ENCODE results near the gene OR2AK2. TPM values are rescaled to one million over a fixed set of nuclear protein-coding genes. Genes with fewer than 3 reads are reported as not detected.

The OR2AK2 gene
- total RNA-seq (not detected in 2 replicates), polyA plus RNA-seq (not detected in 2 replicates), polyA minus RNA-seq (ENCODE audit: low replicate concordance) (not detected in 2 replicates)
- polyA plus RNA-seq (2012): not detected in 2 replicates

GRCh38 chr1:247964933-247965332, at the start of gene OR2AK2:
OR2AK2 (plus strand) TSS chr1:247965233; CDS start chr1:247965377, 144 bp downstream.
- H3K4me2 ChIP-seq (ENCODE audit: extremely low read depth, insufficient read depth, low read length): no peak within 1 kb of the TSS

GRCh38 chr1:247919952-247920351, 45.1 kb upstream of the OR2AK2 start, which contains the start of gene OR2T8:
OR2T8 (plus strand) TSS chr1:247920252; CDS start chr1:247921018, 766 bp downstream.
- Histone ChIP-seq H3K4me2 (ENCODE audit: extremely low read depth, insufficient read depth, low read length) (no peak within 1 kb of the TSS), H3K4me3 (replicated peaks in 1 of 4; ENCODE audit: control extremely low read depth in 1 of 4, insufficient read depth in 1 of 4, low read depth in 3 of 4, low read length in 4 of 4) (no peak within 1 kb of the TSS), H2AFZ (ENCODE audit: low read length) (no peak within 1 kb of the TSS), H3K9me3 (ENCODE audit: control insufficient read depth, insufficient read depth, low read depth, low read length) (no peaks in the 10 kb centered on the region), H3K79me2 (ENCODE audit: control insufficient read depth, insufficient read depth, low read length) (no peaks in the 10 kb centered on the region), H3K27ac (ENCODE audit: insufficient read depth, low read length) (no peak within 1 kb of the TSS), H3K9ac (ENCODE audit: insufficient read depth, low read length) (no peak within 1 kb of the TSS), H4K20me1 (ENCODE audit: control insufficient read depth, extremely low read depth, insufficient read depth, low read length) (no peaks in the 10 kb centered on the region), H3K4me1 (ENCODE audit: control insufficient read depth, extremely low read depth, insufficient read depth, low read length) (no peaks in the 10 kb centered on the region), H3K36me3 (ENCODE audit: control insufficient read depth, insufficient read depth, low read length) (no peaks in the 10 kb centered on the region), H3K27me3 (ENCODE audit: control insufficient read depth, insufficient read depth, low read length) (no peaks in the 10 kb centered on the region)
- no peak for TF ChIP-seq CTCF (conservative IDR thresholded peaks at IDR 0.05 in 1 of 2, IDR thresholded peaks at IDR 0.05 in 1 of 2; ENCODE audit: low read depth in 1 of 2, low read length in 2 of 2)
- no peak for TF ChIP-seq EZH2 (IDR thresholded peaks at IDR 0.05; ENCODE audit: low read length, missing control alignments)
- no peak for DNase-seq (ENCODE audit: low read depth in 2 of 2)

More at GRCh38 chr1:247964933-247965332, at the start of gene OR2AK2:
- Histone ChIP-seq H3K36me3 (ENCODE audit: control insufficient read depth, insufficient read depth, low read length) (no peaks in the 10 kb centered on the region), H3K4me1 (ENCODE audit: control insufficient read depth, extremely low read depth, insufficient read depth, low read length) (no peaks in the 10 kb centered on the region), H2AFZ (ENCODE audit: low read length) (no peak within 1 kb of the TSS), H3K9me3 (ENCODE audit: control insufficient read depth, insufficient read depth, low read depth, low read length) (no peaks in the 10 kb centered on the region), H3K4me3 (replicated peaks in 1 of 4; ENCODE audit: control extremely low read depth in 1 of 4, insufficient read depth in 1 of 4, low read depth in 3 of 4, low read length in 4 of 4) (no peak within 1 kb of the TSS), H3K79me2 (ENCODE audit: control insufficient read depth, insufficient read depth, low read length) (no peaks in the 10 kb centered on the region), H3K9ac (ENCODE audit: insufficient read depth, low read length) (no peak within 1 kb of the TSS), H3K27ac (ENCODE audit: insufficient read depth, low read length) (no peak within 1 kb of the TSS), H3K27me3 (ENCODE audit: control insufficient read depth, insufficient read depth, low read length) (no peaks in the 10 kb centered on the region), H4K20me1 (ENCODE audit: control insufficient read depth, extremely low read depth, insufficient read depth, low read length) (no peaks in the 10 kb centered on the region)
- TF ChIP-seq CTCF (conservative IDR thresholded peaks at IDR 0.05 in 1 of 2, IDR thresholded peaks at IDR 0.05 in 1 of 2; ENCODE audit: low read depth in 1 of 2, low read length in 2 of 2) (no peak), EZH2 (IDR thresholded peaks at IDR 0.05; ENCODE audit: low read length, missing control alignments) (no peak)
- DNase-seq (ENCODE audit: low read depth in 2 of 2): no peak

- no peaks in the 10 kb centered on the region for H3K4me1 ChIP-seq (ENCODE audit: control insufficient read depth, extremely low read depth, insufficient read depth, low read length)
- no peak overlapping the region for H3K27ac ChIP-seq (ENCODE audit: insufficient read depth, low read length)
- DNase-seq (ENCODE audit: low read depth in 2 of 2): no peak
- no peaks in the 10 kb centered on the region for H3K79me2 ChIP-seq (ENCODE audit: control insufficient read depth, insufficient read depth, low read length)
- no peaks in the 10 kb centered on the region for H4K20me1 ChIP-seq (ENCODE audit: control insufficient read depth, extremely low read depth, insufficient read depth, low read length)
- no peaks in the 10 kb centered on the region for H3K36me3 ChIP-seq (ENCODE audit: control insufficient read depth, insufficient read depth, low read length)
- no peak overlapping the region for H3K4me2 ChIP-seq (ENCODE audit: extremely low read depth, insufficient read depth, low read length)
- H3K9ac ChIP-seq (ENCODE audit: insufficient read depth, low read length): no peak overlapping the region
- H3K9me3 ChIP-seq (ENCODE audit: control insufficient read depth, insufficient read depth, low read depth, low read length): no peaks in the 10 kb centered on the region
- H3K27me3 ChIP-seq (ENCODE audit: control insufficient read depth, insufficient read depth, low read length): no peaks in the 10 kb centered on the region
- no peak for TF ChIP-seq CTCF (conservative IDR thresholded peaks at IDR 0.05 in 1 of 2, IDR thresholded peaks at IDR 0.05 in 1 of 2; ENCODE audit: low read depth in 1 of 2, low read length in 2 of 2)
- no peak for TF ChIP-seq EZH2 (IDR thresholded peaks at IDR 0.05; ENCODE audit: low read length, missing control alignments)
- H2AFZ ChIP-seq (ENCODE audit: low read length): no peak overlapping the region
- no peak overlapping the region for H3K4me3 ChIP-seq (replicated peaks in 1 of 4; ENCODE audit: control extremely low read depth in 1 of 4, insufficient read depth in 1 of 4, low read depth in 3 of 4, low read length in 4 of 4)
Observed at GRCh38 chr1:247923941-247924340, 41.1 kb upstream of the OR2AK2 start.

All from fibroblast of lung (primary cell).